ENCODE measurements around the gene TRPM5. TPM values are rescaled to one million over a fixed set of nuclear protein-coding genes. Genes with fewer than 3 reads are reported as not detected.

The TRPM5 gene
- not detected in 2 replicates for total RNA-seq

DNA sequence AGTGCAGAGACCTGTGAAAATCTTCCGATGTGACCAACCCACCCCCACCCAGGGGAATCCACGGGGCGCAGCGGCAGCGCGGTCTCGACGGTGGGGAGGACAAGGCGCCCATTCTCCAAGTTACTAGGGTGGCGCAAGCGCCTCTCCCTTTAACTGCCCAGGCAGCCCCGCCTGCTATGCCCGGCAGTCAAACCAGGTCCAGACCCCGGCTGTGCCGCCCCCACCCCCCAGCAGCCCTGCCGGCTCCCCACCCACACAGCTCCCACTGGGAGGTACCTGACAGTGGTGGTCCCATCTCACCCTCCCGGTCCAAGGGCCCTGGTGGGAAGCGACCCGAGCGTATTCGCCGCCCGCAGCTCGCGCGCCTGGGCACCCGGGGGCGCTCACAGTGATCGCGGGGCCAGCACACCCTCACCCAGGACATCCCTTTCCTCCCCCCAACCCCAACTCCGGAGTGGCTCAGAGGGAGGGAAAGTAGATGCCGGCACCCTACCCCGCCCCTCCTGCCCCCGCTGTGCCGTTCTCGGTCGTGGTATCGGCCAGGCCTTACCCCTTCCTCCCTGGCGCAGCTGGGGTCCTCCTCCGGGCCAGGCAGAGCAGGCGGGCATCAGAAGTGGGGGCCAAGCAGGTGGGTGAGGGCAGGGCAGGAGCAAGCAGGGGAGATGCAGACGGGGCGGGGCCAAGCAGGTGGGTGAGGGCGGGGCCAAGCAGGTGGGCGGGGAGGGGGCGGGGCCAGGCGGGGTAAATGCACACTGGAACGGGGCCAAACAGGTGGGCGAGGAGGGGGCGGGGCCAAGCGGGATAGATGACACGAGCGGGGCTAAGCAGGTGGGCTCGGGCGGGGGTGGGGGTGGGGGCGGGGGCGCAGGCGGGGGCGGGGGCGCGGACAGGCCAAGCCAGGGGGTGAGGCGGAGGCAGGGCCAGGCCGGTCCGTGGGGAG is at the start of gene TRPM5:
Gene TRPM5, minus strand, starts transcription at position 634 of the 940 bp plus-strand sequence. CDS start 21,478 bp downstream, outside the sequence.

DNA sequence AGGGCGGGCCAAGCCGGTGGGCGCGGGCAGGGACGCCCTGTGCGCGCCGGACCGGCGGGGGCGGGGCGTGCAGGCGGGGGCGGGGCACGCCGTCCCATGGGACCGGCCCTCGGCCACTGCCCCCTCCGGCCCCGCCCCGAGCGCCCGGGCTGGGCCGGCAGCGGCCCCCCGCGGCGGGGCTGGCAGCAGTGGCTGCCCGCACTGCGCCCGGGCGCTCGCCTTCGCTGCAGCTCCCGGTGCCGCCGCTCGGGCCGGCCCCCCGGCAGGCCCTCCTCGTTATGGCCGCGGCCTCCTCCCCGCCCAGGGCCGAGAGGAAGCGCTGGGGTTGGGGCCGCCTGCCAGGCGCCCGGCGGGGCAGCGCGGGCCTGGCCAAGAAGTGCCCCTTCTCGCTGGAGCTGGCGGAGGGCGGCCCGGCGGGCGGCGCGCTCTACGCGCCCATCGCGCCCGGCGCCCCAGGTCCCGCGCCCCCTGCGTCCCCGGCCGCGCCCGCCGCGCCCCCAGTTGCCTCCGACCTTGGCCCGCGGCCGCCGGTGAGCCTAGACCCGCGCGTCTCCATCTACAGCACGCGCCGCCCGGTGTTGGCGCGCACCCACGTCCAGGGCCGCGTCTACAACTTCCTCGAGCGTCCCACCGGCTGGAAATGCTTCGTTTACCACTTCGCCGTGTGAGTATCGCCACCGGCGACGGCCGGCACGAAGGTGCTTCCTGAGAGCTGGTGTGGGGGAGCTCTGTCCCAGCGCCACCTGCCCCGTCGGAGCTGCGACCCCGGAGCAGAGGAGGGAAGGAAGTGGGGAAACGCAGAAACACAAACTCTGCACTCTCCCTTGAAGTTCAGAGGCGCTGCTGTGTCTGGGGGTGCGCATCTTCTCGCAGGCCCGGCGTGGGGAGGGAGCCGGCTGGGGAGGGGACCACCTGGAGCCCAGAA is 769 bp upstream of the TRPM5 start, which contains the start of gene KCNQ1:
Gene KCNQ1, plus strand, starts transcription at position 188 of the 925 bp plus-strand sequence. Its CDS starts 91 bp downstream, at position 279.

GRCh38 chr11:2400069-2400761 is 44.1 kb downstream of the TRPM5 start, which contains the start of gene TSSC4:
Gene TSSC4, plus strand, starts transcription at chr11:2400750. Its CDS starts 1,884 bp downstream, at chr11:2402634.

Other genes with a start within 250 kb of the TRPM5 start
- gene ASCL2, start 173.9 kb downstream of the TRPM5 start, total RNA-seq, result 2.5 and 5.3 TPM in 2 replicates
- not detected in 2 replicates for gene C11orf21, start 142.6 kb downstream of the TRPM5 start, total RNA-seq
- not detected in 2 replicates for gene TSPAN32, start 142.5 kb downstream of the TRPM5 start, total RNA-seq
- gene CD81, start 67.2 kb downstream of the TRPM5 start, total RNA-seq, result 179 and 248 TPM in 2 replicates
- 38.2 and 40.8 TPM in 2 replicates for gene TSSC4, start 43.8 kb downstream of the TRPM5 start, total RNA-seq
- gene KCNQ1, start 494 bp upstream of the TRPM5 start, total RNA-seq, result 0.79 and 1.6 TPM in 2 replicates

Measured in airway epithelial cell (primary cell).